HL-60 (cell line): ENCODE results near the gene SNX9.

Experiments
- DNase-seq, 2 experiments: peaks; one replicate each; pipeline ENCODE4 v3.0.0-alpha.2; 2010 to 2020; ENCODE audit warnings: low read depth in 1 of 2, low spot score in 1 of 2
- H3K27ac ChIP-seq: fragments of 250-450 bp; sonication (Bioruptor Pico); replicated peaks from 2 replicates; pipeline ENCODE4 v1.5.1; 2020; ENCODE audit warnings: mild to moderate bottlenecking, moderate library complexity
- H3K27me3 ChIP-seq: fragments of 250-450 bp; sonication (Bioruptor Pico); 2 replicates; pipeline ENCODE4 v1.5.1; 2021; ENCODE audit warnings: mild to moderate bottlenecking, moderate library complexity; ENCODE audit not compliant: insufficient read depth, poor library complexity, severe bottlenecking
- H3K4me3 ChIP-seq: replicated peaks from 2 replicates; pipeline ENCODE4 v1.5.1; 2011; ENCODE audit warnings: mild to moderate bottlenecking, control low read depth, low read length; ENCODE audit not compliant: insufficient read depth
- CTCF ChIP-seq: IDR thresholded peaks from one replicate; pipeline ENCODE4 v1.5.1; 2011; ENCODE audit warnings: low read length, control low read depth, inconsistent platforms; ENCODE audit not compliant: insufficient read depth
- GABPA ChIP-seq: IDR thresholded peaks from 2 replicates; pipeline ENCODE4 v1.6.1; 2012; ENCODE audit warnings: low read depth
- POLR2AphosphoS5 ChIP-seq: IDR thresholded peaks from 2 replicates; pipeline ENCODE4 v1.6.1; 2012; ENCODE audit warnings: low read depth
- SPI1 ChIP-seq: IDR thresholded peaks from 2 replicates; pipeline ENCODE4 v1.6.1; 2012; ENCODE audit warnings: low read depth, mild to moderate bottlenecking, borderline replicate concordance
- TF ChIP-seq, protein P1 (sequence below): IDR thresholded peaks from 2 replicates; pipeline ENCODE4 v1.6.1; 2012; ENCODE audit warnings: low read depth; ENCODE audit not compliant: insufficient replicate concordance

SNX9 gene

DNA sequence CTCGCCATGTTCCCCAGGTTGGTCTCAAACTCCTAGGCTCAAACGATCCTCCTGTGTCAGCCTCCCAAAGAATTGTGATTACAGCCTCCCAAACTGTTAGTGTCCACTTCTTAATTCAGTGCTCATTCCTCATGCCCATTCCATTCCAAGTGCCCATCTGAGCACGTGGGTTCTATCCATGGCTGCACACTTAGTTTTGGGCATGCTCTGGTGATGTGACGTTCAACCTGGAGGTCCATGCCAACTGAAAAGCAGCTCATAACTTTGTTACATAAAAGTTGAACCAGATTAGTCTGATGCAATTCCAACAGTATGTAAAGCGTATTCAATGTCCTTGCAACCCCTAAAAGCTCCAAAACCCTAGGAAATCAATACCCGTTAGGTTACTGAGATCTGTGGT, 11.5 kb downstream of the SNX9 start:
- Histone ChIP-seq H3K4me3 (no peak overlapping the region), H3K27ac (no peak overlapping the region), H3K27me3 (no peaks in the 10 kb centered on the region)
- no peak for DNase-seq
- TF ChIP-seq CTCF (no peak), GABPA (no peak), SPI1 (no peak), POLR2AphosphoS5 (no peak)
- TF ChIP-seq, protein P1, sequence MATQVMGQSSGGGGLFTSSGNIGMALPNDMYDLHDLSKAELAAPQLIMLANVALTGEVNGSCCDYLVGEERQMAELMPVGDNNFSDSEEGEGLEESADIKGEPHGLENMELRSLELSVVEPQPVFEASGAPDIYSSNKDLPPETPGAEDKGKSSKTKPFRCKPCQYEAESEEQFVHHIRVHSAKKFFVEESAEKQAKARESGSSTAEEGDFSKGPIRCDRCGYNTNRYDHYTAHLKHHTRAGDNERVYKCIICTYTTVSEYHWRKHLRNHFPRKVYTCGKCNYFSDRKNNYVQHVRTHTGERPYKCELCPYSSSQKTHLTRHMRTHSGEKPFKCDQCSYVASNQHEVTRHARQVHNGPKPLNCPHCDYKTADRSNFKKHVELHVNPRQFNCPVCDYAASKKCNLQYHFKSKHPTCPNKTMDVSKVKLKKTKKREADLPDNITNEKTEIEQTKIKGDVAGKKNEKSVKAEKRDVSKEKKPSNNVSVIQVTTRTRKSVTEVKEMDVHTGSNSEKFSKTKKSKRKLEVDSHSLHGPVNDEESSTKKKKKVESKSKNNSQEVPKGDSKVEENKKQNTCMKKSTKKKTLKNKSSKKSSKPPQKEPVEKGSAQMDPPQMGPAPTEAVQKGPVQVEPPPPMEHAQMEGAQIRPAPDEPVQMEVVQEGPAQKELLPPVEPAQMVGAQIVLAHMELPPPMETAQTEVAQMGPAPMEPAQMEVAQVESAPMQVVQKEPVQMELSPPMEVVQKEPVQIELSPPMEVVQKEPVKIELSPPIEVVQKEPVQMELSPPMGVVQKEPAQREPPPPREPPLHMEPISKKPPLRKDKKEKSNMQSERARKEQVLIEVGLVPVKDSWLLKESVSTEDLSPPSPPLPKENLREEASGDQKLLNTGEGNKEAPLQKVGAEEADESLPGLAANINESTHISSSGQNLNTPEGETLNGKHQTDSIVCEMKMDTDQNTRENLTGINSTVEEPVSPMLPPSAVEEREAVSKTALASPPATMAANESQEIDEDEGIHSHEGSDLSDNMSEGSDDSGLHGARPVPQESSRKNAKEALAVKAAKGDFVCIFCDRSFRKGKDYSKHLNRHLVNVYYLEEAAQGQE: no peak

DNA sequence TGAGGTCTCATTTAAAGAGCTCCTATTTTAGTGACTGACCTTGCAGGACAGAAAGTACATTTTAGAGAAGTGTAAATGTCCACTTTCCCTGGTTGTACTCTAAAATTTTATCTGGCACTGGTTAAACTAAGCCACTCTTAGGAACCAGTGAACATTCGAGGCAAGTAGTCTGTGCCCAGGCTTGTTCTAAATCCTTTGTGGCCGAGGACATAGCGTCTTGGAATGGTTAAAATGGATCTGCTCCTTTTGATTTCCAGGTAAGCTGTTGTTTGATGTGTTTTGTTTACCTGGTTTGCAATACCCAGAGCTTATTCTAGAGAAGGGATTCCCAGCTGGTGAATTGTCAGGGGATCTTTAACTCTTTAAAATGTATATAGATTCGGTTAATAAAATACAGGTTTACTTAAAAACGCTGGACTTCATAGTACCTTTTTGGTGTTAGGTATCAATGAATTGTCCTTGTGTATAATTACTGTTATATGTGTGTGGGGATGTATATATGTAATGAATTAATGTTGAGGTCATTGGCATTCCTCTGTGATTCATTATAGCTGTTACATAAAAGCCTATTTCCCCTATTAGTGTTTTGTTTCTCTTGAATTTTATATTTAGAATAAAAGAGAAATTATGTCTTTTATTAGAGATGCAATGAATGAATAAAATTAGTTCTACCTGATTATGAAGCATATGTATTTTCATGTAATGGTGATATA, 15.8 kb downstream of the SNX9 start:
- H3K27me3 ChIP-seq: no peaks in the 10 kb centered on the region
- no peak overlapping the region for H3K27ac ChIP-seq
- TF ChIP-seq SPI1 (no peak), CTCF (no peak), POLR2AphosphoS5 (no peak), GABPA (no peak)
- TF ChIP-seq, protein P1: no peak
- DNase-seq: no peak
- H3K4me3 ChIP-seq: no peak overlapping the region

DNA sequence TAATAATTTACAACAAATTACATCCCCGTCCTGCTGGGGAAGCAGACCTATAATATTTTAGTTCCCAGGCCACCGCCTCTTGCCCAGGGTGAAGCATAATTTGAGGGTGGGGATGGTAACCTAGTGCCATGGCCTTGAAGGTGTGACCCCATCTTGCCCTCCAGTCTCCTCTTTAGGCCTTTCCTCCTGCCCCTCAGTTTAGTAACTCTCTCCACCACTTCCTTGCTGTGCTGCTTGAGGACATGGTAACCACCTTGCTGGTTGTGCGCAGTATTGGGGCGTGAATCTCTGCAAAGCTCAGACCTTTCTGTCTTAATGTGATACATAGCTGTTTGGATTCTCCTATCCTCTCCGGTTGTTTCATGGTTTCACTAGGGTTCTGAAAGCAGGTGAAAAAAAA, 16.6 kb downstream of the SNX9 start:
- Histone ChIP-seq H3K27ac (no peak overlapping the region), H3K4me3 (no peak overlapping the region), H3K27me3 (no peaks in the 10 kb centered on the region)
- DNase-seq: no peak
- no peak for TF ChIP-seq SPI1
- TF ChIP-seq CTCF: no peak
- TF ChIP-seq, protein P1: no peak
- no peak for TF ChIP-seq POLR2AphosphoS5
- no peak for TF ChIP-seq GABPA
